Measurements from ENCODE around the gene CHTOP.

CHTOP gene

DNA sequence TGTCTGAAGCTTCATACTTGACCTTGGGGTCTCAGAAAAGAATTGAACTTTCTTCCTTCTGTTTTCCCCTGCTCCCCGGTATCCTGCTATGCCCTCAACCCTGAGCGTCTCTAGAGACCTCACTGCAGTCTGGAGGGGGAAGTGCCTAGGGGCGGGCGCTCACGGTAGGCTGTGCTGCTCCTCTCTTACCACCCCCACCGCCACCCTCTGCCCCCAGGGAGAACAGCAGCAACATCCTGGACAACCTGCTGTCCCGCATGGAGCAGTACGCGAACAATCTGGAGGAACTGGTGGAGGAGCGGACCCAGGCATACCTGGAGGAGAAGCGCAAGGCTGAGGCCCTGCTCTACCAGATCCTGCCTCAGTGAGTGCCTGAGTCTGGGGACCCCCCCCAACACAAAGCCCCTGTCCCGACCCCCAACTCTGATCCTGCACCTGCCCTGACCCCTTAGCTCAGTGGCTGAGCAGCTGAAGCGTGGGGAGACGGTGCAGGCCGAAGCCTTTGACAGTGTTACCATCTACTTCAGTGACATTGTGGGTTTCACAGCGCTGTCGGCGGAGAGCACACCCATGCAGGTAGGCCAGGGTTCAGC is 55.0 kb downstream of the CHTOP start:
- H3K27ac ChIP-seq, result no peak overlapping the region
- no peaks in the 10 kb centered on the region for H3K36me3 ChIP-seq
- no peak for DNase-seq
- H3K9me3 ChIP-seq (ENCODE audit: severe bottlenecking), result no peaks in the 10 kb centered on the region
- no peaks in the 10 kb centered on the region for H3K27me3 ChIP-seq (ENCODE audit: insufficient read depth, low read depth, severe bottlenecking)
- TF ChIP-seq, protein P1, sequence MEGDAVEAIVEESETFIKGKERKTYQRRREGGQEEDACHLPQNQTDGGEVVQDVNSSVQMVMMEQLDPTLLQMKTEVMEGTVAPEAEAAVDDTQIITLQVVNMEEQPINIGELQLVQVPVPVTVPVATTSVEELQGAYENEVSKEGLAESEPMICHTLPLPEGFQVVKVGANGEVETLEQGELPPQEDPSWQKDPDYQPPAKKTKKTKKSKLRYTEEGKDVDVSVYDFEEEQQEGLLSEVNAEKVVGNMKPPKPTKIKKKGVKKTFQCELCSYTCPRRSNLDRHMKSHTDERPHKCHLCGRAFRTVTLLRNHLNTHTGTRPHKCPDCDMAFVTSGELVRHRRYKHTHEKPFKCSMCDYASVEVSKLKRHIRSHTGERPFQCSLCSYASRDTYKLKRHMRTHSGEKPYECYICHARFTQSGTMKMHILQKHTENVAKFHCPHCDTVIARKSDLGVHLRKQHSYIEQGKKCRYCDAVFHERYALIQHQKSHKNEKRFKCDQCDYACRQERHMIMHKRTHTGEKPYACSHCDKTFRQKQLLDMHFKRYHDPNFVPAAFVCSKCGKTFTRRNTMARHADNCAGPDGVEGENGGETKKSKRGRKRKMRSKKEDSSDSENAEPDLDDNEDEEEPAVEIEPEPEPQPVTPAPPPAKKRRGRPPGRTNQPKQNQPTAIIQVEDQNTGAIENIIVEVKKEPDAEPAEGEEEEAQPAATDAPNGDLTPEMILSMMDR (IDR thresholded peaks at IDR 0.05; ENCODE audit: low read depth, low read length), result no peak
- H3K4me3 ChIP-seq (ENCODE audit: low read depth, low read length), result no peak overlapping the region

DNA sequence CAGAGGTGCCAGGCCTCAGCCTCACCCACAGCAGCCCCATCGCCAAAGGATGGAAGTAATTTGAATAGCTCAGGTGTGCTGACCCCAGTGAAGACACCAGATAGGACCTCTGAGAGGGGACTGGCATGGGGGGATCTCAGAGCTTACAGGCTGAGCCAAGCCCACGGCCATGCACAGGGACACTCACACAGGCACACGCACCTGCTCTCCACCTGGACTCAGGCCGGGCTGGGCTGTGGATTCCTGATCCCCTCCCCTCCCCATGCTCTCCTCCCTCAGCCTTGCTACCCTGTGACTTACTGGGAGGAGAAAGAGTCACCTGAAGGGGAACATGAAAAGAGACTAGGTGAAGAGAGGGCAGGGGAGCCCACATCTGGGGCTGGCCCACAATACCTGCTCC is 59.6 kb downstream of the CHTOP start:
- Histone ChIP-seq H3K27me3 (ENCODE audit: insufficient read depth, low read depth, severe bottlenecking) (no peaks in the 10 kb centered on the region), H3K9me3 (ENCODE audit: severe bottlenecking) (peaks cover 3% of the 10 kb centered on the region), H3K27ac (no peak overlapping the region), H3K4me3 (ENCODE audit: low read depth, low read length) (no peak overlapping the region), H3K36me3 (no peaks in the 10 kb centered on the region)
- no peak for DNase-seq
- TF ChIP-seq, protein P1 (IDR thresholded peaks at IDR 0.05; ENCODE audit: low read depth, low read length), result no peak
